Fibroblast of the conjunctiva (primary cell): ENCODE results near the gene PATJ.

Source experiments
- DNase-seq: peaks from one replicate; pipeline ENCODE4 v3.0.0-alpha.2; 2010; ENCODE audit warnings: low read depth

Gene PATJ

GRCh38 chr1:62050165-62050564 is 307.9 kb downstream of the PATJ start:
- DNase-seq, result no peak

DNA sequence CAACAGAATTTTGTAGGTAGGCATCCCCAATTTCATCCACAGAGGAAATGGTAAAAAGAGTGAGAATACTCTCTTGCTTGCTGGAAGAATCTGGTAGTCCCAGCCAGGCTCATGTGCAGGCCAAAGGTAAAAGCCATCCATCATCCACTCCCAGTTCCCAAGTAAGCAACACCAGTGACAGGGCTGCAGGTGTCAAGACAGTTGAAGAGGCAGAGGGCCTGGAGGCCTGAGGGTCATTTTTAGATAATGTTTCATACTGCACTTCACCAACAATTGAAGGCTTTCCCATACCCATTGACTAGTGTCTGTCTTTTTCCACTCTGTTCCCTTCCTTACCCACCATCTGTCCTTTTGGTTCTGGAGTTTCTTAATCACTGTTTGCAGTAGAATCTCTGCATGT is 310.7 kb downstream of the PATJ start:
- no peak for DNase-seq

DNA sequence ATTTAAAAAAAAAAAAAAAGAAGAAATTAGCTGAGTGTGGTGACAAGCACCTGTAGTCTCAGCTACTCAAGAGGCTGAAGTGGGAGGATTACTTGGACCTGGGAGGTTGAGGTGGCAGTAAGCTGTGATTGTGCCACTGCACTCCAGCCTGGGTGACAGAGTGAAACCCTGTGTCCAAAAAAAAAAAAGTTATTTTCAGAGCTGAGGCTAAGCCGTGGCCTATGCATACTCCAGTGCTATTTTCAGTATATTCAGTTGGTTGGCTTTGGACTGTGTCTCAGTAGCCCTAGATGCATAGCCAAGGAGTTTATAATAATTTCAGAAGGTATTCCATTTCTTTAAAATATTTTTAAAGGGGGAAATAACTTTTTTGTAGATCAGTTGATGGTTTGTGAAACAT is 311.9 kb downstream of the PATJ start:
- no peak for DNase-seq

GRCh38 chr1:62057230-62057629 is 314.9 kb downstream of the PATJ start:
- no peak for DNase-seq

DNA sequence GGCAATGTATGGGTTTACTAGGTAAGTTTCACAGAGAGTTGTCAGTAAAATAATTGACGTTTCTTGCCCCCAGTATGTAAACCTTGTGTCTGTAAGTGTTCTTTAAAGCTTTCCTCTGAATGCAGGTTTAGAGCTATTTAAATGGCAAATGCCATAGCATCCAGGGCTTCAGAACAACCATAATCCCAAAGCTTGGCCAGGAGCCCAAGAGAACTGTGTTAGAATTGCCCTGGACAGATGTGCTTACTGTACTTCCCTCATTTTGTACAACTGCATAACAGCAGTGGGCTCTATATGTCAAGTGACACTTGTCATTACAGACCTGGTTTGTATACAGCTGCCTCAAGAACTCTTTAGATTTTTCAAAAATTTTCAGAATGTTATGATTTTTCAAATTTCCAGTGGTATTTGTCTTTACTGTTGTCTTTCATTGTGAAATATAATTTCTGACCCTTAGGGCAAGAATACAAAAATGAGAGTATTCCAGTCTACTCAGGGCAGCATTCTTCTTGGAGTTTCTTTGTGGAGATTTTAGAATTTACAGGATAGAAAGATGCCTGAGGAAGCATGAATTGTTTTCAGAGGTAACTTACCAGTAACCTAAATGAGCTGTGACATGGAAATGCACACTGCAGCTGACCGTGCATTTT is 315.5 kb downstream of the PATJ start:
- DNase-seq, result no peak

- DNase-seq, result no peak
Measured at GRCh38 chr1:62058956-62059355, 316.7 kb downstream of the PATJ start.

- DNase-seq, result no peak
Measured at GRCh38 chr1:62062087-62062486, 319.8 kb downstream of the PATJ start.

DNA sequence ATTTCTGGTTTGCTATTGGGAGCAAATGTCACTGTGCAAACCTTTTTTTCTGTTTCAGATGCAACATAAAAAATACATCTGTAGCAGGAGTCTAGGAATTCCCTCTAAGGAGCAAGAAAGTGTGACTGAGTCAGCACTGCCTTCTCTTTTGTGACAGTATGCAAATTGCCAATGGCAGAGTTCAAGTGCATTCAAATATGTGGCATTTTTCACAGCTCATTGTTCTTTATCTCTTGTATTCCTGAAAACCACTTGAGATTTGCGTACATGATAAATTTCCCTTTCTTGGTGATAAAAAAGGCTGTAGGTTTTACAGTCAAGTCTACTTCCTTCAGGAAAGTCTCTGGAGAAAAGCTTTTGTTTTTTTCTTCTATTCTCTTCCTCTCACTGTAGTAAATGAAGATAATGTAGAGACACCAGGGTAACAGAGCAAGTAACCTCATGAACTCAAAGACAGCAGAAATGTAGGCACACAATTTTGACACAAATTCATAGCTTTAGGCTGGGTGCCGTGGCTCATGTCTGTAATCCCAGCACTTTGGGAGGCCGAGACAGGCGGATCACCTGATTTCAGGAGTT is 322.6 kb downstream of the PATJ start:
- no peak for DNase-seq

DNA sequence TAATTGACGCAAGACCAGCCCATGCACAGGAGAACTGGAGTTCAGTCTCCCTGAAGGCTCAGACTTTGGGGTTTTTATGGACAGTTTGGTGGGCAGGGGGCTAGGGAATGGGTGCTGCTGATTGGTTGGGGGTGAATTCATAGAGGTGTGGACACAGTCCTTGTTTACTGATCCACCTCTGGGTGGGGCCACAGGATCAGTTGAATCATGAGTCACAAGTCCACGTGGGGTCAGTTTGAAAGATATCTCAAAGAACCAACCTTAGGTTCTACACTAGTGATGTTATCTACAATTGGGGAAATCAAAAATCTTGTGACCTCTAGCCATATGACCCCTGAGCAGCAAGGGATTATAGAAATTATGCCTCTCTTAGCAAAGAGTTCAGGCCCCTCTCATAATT is 324.4 kb downstream of the PATJ start:
- DNase-seq, result no peak

- no peak for DNase-seq
Measured at GRCh38 chr1:62068416-62068843, 326.1 kb downstream of the PATJ start.

DNA sequence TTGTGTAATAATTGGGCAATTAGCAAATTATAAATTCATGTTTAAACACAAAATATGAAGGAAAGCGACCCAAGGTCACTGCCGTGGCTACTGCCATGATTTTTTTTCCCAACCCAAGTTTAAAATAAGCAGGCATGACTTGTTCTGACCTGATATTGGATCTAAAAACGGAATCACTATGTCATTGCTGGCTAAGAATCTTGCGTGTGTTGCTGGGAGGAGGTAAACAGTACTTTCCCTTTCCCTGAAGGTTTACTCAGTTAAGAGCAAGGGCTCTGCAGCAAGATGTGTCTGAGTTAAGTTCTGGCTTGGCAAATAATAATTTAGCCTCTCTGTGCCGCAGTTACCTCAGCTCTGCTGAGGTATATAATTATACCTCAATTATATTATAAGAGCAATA is 326.7 kb downstream of the PATJ start:
- no peak for DNase-seq

DNA sequence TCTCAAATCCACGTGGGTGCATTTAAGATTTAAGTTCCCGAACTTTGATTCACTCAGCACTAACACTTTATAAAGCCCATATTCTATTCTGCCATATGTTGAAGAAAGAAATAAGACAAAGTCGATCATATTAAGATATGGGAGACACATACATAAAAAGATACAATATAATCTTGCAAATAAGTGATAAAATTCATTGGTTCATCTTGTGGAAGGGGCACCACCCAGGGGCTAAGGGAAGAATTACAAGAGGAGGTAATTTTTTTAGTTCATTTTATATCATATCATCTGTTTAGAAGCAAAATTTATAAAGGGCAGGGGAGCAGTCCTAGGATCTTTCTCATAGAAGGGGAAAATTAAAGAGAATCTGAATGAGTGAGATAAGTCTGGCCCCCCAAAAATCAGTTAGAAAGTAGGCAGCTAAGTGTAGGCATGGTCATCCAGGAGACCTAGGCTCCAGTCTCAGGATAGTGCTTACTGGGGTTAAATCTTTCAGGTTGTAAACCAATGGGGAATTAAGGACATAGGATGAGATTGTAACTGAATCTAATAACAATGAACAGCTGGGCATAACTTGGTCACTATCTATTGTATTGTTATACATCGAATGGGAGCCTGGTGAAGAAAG is 328.2 kb downstream of the PATJ start:
- DNase-seq, result peak; percentile 12

DNA sequence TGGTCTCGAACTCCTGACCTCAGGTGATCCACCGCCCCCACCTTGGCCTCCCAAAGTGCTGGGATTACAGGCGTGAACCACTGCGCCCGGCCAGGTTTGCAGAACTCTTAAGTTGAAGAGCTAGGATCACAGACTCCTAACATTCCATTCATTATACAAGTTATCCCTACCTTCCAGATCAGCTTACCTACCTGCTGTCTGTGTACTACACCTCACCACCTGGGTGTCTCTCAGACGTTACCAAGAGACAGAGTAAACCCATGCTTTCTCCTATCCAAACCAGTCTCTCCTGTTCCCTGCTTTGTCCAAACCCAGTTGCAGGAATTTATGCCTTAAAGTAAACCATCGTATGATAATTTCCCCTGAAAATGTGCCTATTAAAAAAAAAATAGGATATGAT is 329.4 kb downstream of the PATJ start:
- no peak for DNase-seq

DNA sequence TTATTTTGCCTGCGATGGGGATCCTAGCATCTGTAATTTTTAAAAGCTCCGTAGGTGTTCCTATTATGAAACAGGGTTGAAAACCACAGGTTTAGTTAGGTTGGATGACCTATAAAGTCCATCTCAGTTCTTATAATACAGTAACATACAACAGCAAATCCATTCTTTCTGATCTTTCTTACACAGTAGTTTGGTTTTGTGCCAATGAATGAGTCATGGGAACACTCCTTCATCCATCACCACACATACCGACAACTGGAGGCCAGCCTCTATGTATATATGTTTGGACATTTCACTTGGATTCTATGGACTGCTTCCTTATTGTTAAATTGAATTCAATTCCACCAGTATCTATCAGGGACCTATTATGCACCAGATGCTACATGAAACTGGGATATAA is 334.0 kb downstream of the PATJ start:
- peak; percentile 49 for DNase-seq

GRCh38 chr1:62077821-62078220 is 335.5 kb downstream of the PATJ start:
- DNase-seq, result no peak

DNA sequence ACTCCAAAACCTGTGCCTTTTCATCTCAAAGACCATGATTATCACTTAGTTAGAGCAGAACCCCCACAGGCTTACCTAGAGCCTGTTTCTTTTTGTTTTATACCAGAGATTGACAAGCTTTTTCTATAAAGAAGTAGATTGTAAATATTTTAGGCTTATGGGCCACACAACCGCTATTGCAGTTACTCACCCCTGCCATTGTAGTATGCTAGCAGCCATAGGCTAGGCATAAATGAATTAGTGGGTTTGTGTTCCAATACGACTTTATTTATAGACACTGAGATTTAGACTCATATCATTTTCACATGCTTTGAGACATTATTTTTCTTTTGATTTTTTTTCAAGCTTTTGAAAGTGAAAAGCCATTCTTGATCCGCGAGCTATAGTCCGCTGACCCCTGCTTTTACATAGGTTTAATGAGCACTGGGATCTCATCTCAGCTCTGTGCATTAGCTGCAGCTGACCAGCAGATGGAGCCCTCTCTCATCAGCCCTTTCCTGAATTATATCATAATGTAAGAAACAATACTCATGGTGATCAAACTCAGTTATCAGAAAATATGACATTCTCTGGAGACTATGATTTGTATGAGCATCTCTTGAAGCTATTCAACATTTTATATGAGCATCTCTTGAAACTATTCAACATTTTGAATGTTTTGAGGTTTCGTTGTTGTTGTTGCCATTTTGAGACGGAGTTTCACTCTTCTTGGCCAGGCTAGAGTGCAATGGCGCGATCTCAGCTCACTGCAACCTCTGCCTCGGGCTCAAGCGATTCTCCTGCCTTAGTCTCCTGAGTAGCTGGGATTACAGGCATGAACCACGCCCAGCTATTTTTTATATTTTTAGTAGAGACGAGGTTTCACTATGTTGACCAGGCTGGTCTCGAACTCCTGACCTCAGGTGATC is 340.4 kb downstream of the PATJ start:
- DNase-seq, result peak; percentile 13

DNA sequence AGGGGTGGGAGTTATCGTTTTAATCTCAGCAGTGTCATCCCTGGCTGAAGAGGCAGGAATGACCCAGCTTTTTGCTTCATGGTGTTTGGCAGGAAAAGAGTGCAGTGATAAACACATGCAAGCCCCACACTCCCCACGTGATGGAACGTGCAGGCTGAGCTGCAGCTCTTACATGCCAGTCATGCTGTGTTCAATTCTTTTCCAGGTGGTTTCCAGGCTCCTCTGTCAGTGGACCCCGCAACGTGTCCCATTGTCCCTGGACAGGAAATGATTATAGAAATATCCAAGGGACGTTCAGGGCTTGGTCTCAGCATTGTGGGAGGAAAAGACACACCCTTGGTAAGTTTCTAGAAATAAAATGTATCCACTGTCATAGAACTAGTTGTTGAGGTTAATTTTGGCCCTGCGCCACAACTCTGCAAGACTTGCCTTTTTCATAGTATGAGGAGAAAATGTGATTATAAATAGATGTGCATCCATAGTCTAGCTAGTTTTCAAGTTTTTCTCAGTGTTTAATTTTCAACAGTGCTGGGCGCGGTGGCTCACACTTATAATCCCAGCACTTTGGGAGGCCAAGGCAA is 342.1 kb downstream of the PATJ start:
- DNase-seq, result no peak

DNA sequence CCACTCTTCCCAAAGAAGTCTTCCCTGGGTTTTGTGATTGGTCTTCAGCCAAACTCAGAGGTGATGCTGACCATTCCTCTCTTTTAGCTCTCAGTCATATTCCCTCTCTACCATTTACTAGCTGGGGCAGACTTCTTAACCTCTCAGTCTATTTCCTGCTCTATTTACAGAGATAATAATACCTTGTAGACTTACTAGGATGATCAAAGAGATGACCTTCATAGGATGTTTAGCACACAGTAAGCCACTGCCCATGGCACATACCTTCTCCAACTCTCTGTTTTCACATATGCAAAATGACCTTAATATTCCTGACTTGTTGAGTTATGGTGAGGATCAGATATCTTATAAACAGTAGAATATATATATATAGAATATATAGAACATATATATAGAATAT is 346.2 kb downstream of the PATJ start:
- no peak for DNase-seq

DNA sequence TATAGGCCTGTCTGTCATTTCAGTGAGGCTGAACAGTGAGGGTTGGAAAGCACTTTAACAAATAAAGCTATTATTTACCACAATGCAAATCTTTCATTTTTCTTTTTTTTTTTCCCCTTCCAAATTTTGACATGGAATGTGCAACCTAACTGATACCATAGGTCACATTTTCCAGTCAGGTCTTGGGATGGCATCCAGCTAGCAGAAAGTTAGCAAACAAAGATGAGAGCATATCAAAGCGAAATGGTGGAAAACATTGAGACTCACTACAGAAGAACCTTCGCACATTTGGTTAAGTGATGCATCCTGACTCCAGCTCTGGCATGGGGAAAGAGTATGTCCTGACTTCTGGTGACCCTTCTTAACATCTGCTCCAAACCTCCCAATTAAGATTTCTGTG is 347.3 kb downstream of the PATJ start:
- DNase-seq, result no peak

- no peak for DNase-seq
Measured at GRCh38 chr1:62090016-62090415, 347.7 kb downstream of the PATJ start.

- DNase-seq, result no peak
Measured at GRCh38 chr1:62092110-62092509, 349.8 kb downstream of the PATJ start.

DNA sequence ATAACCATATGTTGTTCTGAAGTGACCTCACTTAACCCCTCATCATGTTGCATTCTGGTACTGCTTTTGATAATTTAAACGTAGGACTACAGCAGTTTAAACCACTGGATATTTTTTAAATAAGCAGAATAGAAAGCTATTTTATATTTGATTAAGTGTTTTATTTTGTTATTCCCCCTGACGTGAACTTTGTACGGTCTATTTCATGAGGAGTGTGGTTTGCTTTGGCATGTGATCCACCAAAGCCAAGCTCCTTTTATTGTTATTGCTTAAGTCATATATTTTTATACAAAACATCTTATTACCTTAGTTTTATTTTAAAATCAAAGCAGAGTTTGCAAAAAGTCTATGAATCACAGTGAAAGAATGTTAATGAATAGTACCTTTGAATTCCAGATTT is 351.0 kb downstream of the PATJ start:
- no peak for DNase-seq
